Endothelial cell of umbilical vein (primary cell): Measurements from ENCODE around the gene AVPR2. TPM values are rescaled to one million over a fixed set of nuclear protein-coding genes. Genes with fewer than 3 reads are reported as not detected.

Source experiments
- BruUV-seq: library from RNA; stranded (reverse); fragments of 400-500 nt; replicated peaks from 2 replicates; lab custom pipeline; 2021; lab: Mats Ljungman, UMichigan
- CTCF ChIA-PET: fragments of 300-600, 350-600 bp; sonication (Branson Sonifier 250); formaldehyde crosslinking; loops from one replicate; lab custom pipeline; 2021; ENCODE audit warnings: antibody characterized with exemption, inconsistent platforms; lab: Charles Lee
- POLR2A ChIA-PET: fragments of 300-600, 350-600 bp; sonication (Branson Sonifier 250); formaldehyde crosslinking; loops from one replicate; lab custom pipeline; 2021; ENCODE audit warnings: antibody characterized with exemption, inconsistent platforms; lab: Charles Lee
- DNase-seq: peaks from one replicate; pipeline ENCODE4 v3.0.0-alpha.2; 2011; ENCODE audit warnings: low read depth, low spot score
- FAIRE-seq: peaks from 2 replicates; lab custom pipeline; 2011; peaks lifted over from hg19 to GRCh38; lab: Jason Lieb, UNC
- H2AFZ ChIP-seq: 2 replicates; pipeline ENCODE4 v1.6.0; 2012; ENCODE audit warnings: low read depth, low read length, control low read depth, inconsistent platforms
- H3K27ac ChIP-seq: 2 replicates; pipeline ENCODE4 v1.5.1; 2011; ENCODE audit warnings: low read depth, mild to moderate bottlenecking, control low read depth, low read length, moderate library complexity; ENCODE audit not compliant: insufficient read depth
- H3K27me3 ChIP-seq, 2 experiments: 2 replicates each; pipeline versions ENCODE4 v1.6.0 to v1.6.1; 2011; ENCODE audit warnings: low read length in 2 of 2, mixed read lengths in 1 of 2; ENCODE audit not compliant: control insufficient read depth in 2 of 2, insufficient read depth in 2 of 2
- H3K36me3 ChIP-seq, 2 experiments: 2 replicates in 1 of 2; 3 replicates in 1 of 2; pipeline ENCODE4 v1.5.1; 2011; ENCODE audit warnings: low read length in 2 of 2, mild to moderate bottlenecking in 1 of 2, moderate library complexity in 1 of 2; ENCODE audit not compliant: control insufficient read depth in 2 of 2, insufficient read depth in 2 of 2; ENCODE audit errors: extremely low read depth in 1 of 2
- H3K4me1 ChIP-seq: 3 replicates; pipeline ENCODE4 v1.5.1; 2011; ENCODE audit warnings: mild to moderate bottlenecking, low read length; ENCODE audit not compliant: control insufficient read depth, insufficient read depth; ENCODE audit errors: extremely low read depth
- H3K4me2 ChIP-seq: 2 replicates; pipeline ENCODE4 v1.6.1; 2011; ENCODE audit warnings: low read length, control low read depth, mixed read lengths; ENCODE audit not compliant: insufficient read depth
- H3K4me3 ChIP-seq, 3 experiments: fragments of 200-600 bp in 1 of 3; sonication (generic), shearing (Covaris generic) in 1 of 3; replicated peaks in 1 of 3; 2 replicates each; pipeline ENCODE4 v1.5.1; 2011 to 2016; ENCODE audit warnings: control low read depth in 3 of 3, low read length in 3 of 3, mild to moderate bottlenecking in 2 of 3, inconsistent platforms in 1 of 3, low read depth in 1 of 3, moderate library complexity in 1 of 3; ENCODE audit not compliant: insufficient read depth in 1 of 3
- H3K79me2 ChIP-seq: 2 replicates; pipeline ENCODE4 v1.6.0; 2012; ENCODE audit warnings: low read length, inconsistent platforms; ENCODE audit not compliant: control insufficient read depth, insufficient read depth
- H3K9ac ChIP-seq: replicated peaks from 2 replicates; pipeline ENCODE3; 2011; ENCODE audit warnings: low read length, control low read depth; ENCODE audit not compliant: insufficient read depth; ENCODE audit errors: extremely low read depth
- H3K9me1 ChIP-seq: replicated peaks from 3 replicates; pipeline ENCODE4 v1.6.0; 2011; ENCODE audit warnings: mild to moderate bottlenecking, low read length; ENCODE audit not compliant: control insufficient read depth, insufficient read depth; ENCODE audit errors: extremely low read depth
- H3K9me3 ChIP-seq: replicated peaks from 2 replicates; pipeline ENCODE4 v1.5.1; 2012; ENCODE audit warnings: low read length, inconsistent platforms; ENCODE audit not compliant: control insufficient read depth, insufficient read depth
- H4K20me1 ChIP-seq: replicated peaks from 2 replicates; pipeline ENCODE3; 2011; ENCODE audit warnings: mild to moderate bottlenecking, low read length; ENCODE audit not compliant: control insufficient read depth, insufficient read depth; ENCODE audit errors: extremely low read depth
- CTCF ChIP-seq, 2 donors: IDR thresholded peaks; 1 replicate in 1 of 2; 2 replicates in 1 of 2; pipeline ENCODE4 v1.5.1; 2011; ENCODE audit warnings: low read length in 2 of 2, mild to moderate bottlenecking in 2 of 2, moderate library complexity in 2 of 2, control low read depth in 1 of 2, inconsistent platforms in 1 of 2, low read depth in 1 of 2; ENCODE audit not compliant: insufficient read depth in 1 of 2; ENCODE audit errors: extremely low read depth in 1 of 2
- EZH2 ChIP-seq: IDR thresholded peaks from 2 replicates; pipeline ENCODE4 v1.6.1; 2012; ENCODE audit warnings: borderline replicate concordance, low read depth, mild to moderate bottlenecking, moderate library complexity, low read length, inconsistent platforms; ENCODE audit not compliant: severe bottlenecking
- FOS ChIP-seq: IDR thresholded peaks from 2 replicates; pipeline ENCODE4 v1.6.1; 2011; ENCODE audit warnings: mild to moderate bottlenecking, low read length, moderate library complexity, borderline replicate concordance; ENCODE audit not compliant: insufficient read depth
- GATA2 ChIP-seq: IDR thresholded peaks from 2 replicates; pipeline ENCODE4 v1.7.0; 2011; ENCODE audit warnings: low read depth, mild to moderate bottlenecking, moderate library complexity, mixed read lengths, low read length; ENCODE audit not compliant: insufficient read length, insufficient read depth
- JUN ChIP-seq: IDR thresholded peaks from 2 replicates; pipeline ENCODE4 v1.6.1; 2011; ENCODE audit warnings: borderline replicate concordance, low read depth; ENCODE audit not compliant: insufficient read length, insufficient read depth
- MAX ChIP-seq: IDR thresholded peaks from 2 replicates; pipeline ENCODE4 v1.6.1; 2011; ENCODE audit not compliant: insufficient read depth, insufficient read length
- MYC ChIP-seq: IDR thresholded peaks from one replicate; pipeline ENCODE4 v1.6.1; 2011; ENCODE audit warnings: mild to moderate bottlenecking, low read depth, low read length
- POLR2A ChIP-seq: IDR thresholded peaks from 2 replicates; pipeline ENCODE4 v1.6.1; 2012; ENCODE audit warnings: low read depth, mild to moderate bottlenecking, control low read depth, low read length
- POLR2AphosphoS5 ChIP-seq: IDR thresholded peaks from 2 replicates; pipeline ENCODE4 v1.6.1; 2012; ENCODE audit warnings: low read depth, mild to moderate bottlenecking, control low read depth, low read length, moderate library complexity; ENCODE audit not compliant: insufficient read depth
- dilution Hi-C: fragments of 300-500 bp; cut with MboI; formaldehyde crosslinking; loops from one replicate; pipeline ENCODE4 v1.15.0; 2019; ENCODE audit warnings: low sequenced_read_pairs; ENCODE audit not compliant: extremely low pct_ligation_motif_present
- intact Hi-C: fragments of 100-400 bp; cut with micrococcal nuclease; formaldehyde crosslinking; loops from one replicate; pipeline ENCODE4 v1.10.0; 2022
- polyA plus RNA-seq, 4 experiments: library from polyadenylated mRNA; depleted of rRNA in 3 of 4; stranded (reverse) in 3 of 4; unstranded in 1 of 4; fragments of >200 nt; gene quantifications; 2 replicates each; pipeline versions ENCODE4 v1.2.1 to v1.2.3, GENCODE V29; 2011 to 2012; ENCODE audit warnings: missing spikeins in 1 of 4
- total RNA-seq: library from RNA; stranded (reverse); gene quantifications from 2 replicates; pipeline ENCODE4 v1.2.3, GENCODE V29; 2021

Gene AVPR2
- total and polyA plus RNA-seq, 2 donors (not counting 3 experiments of a cell fraction or from before 2014, with no cell fraction given), result not detected

- Histone ChIP-seq H4K20me1 (no peaks in the 10 kb centered on the region), H3K9me1 (no peaks in the 10 kb centered on the region), H3K79me2 (peaks cover 2% of the 10 kb centered on the region), H3K4me1 (peaks cover 48% of the 10 kb centered on the region), H3K4me2 (no peak overlapping the region), H3K9me3 (no peaks in the 10 kb centered on the region), H2AFZ (no peak overlapping the region), H3K27me3 (no peaks in the 10 kb centered on the region), H3K36me3 (no peaks in the 10 kb centered on the region), H3K9ac (no peak overlapping the region), H3K27ac (no peak overlapping the region), H3K4me3 (no peak overlapping the region)
- intact Hi-C loops, result loop anchor here (1.0 kb wide), 3 partner anchors 23 to 159 kb away; no protein-coding TSS in a partner anchor
- FAIRE-seq, result peak; percentile 91
- TF ChIP-seq MAX (no peak), CTCF (IDR thresholded peaks at IDR 0.05; ENCODE audit: extremely low read depth in 1 of 2, insufficient read depth in 1 of 2, low read depth in 1 of 2, low read length in 2 of 2) (peak in 1 of 2 donors; percentile 32)
- POLR2A ChIA-PET, result interaction anchor here (1.0 to 1.6 kb wide), 2 partner anchors 24 to 47 kb away, joined by 3 to 5 read pairs; partner anchors contain the start of gene HCFC1
- peak; percentile 67 for DNase-seq
- CTCF ChIA-PET, result interaction anchor here (0.6 to 9.0 kb wide), 5 partner anchors 9 to 161 kb away, joined by 3 to 253 read pairs (median 20); partner anchors contain the start of genes NAA10, PLXNB3 and RENBP
- no TSS peak for BruUV-seq
- dilution Hi-C loops, result no loop called here
Observed at GRCh38 chrX:153924149-153924861, 19.8 kb downstream of the AVPR2 start.

- BruUV-seq, result no TSS peak
- peaks cover 2% of the 10 kb centered on the region for H3K79me2 ChIP-seq
- DNase-seq (no peak), FAIRE-seq (no peak)
- no peak overlapping the region for H2AFZ ChIP-seq
- H3K36me3 ChIP-seq, result peaks cover 0 to 2% of the 10 kb centered on the region in 2 experiments
- peak overlapping the region in 1 of 3 experiments; percentile 5 for H3K4me3 ChIP-seq
- peak overlapping the region; percentile 49 for H3K4me2 ChIP-seq
- no peaks in the 10 kb centered on the region for H3K27me3 ChIP-seq
- dilution Hi-C loops, result no loop called here
- peak overlapping the region; percentile 100 for H3K27ac ChIP-seq
- ChIA-PET CTCF (interaction anchor here (4.2 to 9.0 kb wide), 2 partner anchors 8 to 23 kb away, joined by 29 to 253 read pairs; partner anchors contain the start of genes NAA10 and RENBP), POLR2A (interaction anchor here (1.3 to 1.6 kb wide), 2 partner anchors 46 to 159 kb away, joined by 3 read pairs; partner anchors contain the start of gene HCFC1)
- H3K4me1 ChIP-seq, result peaks cover 51% of the 10 kb centered on the region
- H3K9ac ChIP-seq, result no peak overlapping the region
- TF ChIP-seq FOS, result no peak
- TF ChIP-seq JUN, result no peak
- no peak for TF ChIP-seq POLR2AphosphoS5
- TF ChIP-seq GATA2, result no peak
- TF ChIP-seq MAX, result no peak
- TF ChIP-seq MYC, result no peak
- no peak for TF ChIP-seq CTCF (IDR thresholded peaks at IDR 0.05; ENCODE audit: extremely low read depth in 1 of 2, insufficient read depth in 1 of 2, low read depth in 1 of 2, low read length in 2 of 2)
- no peak for TF ChIP-seq EZH2
- no peak for TF ChIP-seq POLR2A
- intact Hi-C loops, result no loop called here
- no peaks in the 10 kb centered on the region for H3K9me3 ChIP-seq
- H4K20me1 ChIP-seq, result no peaks in the 10 kb centered on the region
- no peaks in the 10 kb centered on the region for H3K9me1 ChIP-seq
Observed at GRCh38 chrX:153925387-153925738, 20.9 kb downstream of the AVPR2 start.
